ENCODE measurements around the gene ABCC8. TPM values are rescaled to one million over a fixed set of nuclear protein-coding genes. Genes with fewer than 3 reads are reported as not detected.

The ABCC8 gene
- total and polyA plus RNA-seq, 2 donors (not counting 3 experiments of a cell fraction or from before 2014, with no cell fraction given) = not detected

DNA sequence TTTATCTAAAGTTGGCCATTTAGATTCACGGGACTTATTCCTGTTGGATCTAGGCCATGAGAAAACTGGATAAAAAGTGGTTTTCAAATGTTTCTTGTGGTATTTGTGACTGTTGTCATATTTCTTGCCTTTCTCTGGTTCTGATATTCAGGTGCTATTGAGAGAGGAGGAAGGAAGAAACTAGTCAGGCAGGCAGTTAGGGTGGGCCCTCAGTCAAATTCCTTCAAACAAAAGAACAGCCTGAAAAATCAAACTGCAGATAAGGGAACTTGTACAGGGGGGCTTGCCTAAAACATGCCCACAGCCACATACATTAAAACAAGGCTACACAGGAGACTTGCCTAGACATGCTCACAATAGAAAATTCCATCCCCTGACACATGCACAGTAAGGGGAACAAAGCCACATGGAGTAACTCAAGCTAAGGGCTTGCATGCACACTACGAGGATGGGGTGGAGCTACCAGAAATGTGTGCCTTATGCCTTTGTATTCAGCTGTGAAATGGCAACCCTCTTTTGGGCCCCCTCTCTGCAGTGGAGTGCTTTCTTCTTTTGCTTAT lies 106.9 kb downstream of the ABCC8 start:
- Histone ChIP-seq H3K9me1 (replicated peaks; ENCODE audit: control insufficient read depth, extremely low read depth, insufficient read depth, low read length) (no peaks in the 10 kb centered on the region), H3K27ac (ENCODE audit: insufficient read depth, low read depth, low read length) (no peak overlapping the region), H3K36me3 (ENCODE audit: control insufficient read depth in 2 of 2, extremely low read depth in 1 of 2, insufficient read depth in 2 of 2, low read length in 2 of 2) (peaks cover 0 to 2% of the 10 kb centered on the region in 2 experiments), H2AFZ (ENCODE audit: low read depth, low read length) (no peak overlapping the region), H4K20me1 (replicated peaks; ENCODE audit: control insufficient read depth, extremely low read depth, insufficient read depth, low read length) (no peaks in the 10 kb centered on the region), H3K9ac (replicated peaks; ENCODE audit: extremely low read depth, insufficient read depth, low read length) (no peak overlapping the region), H3K9me3 (replicated peaks; ENCODE audit: control insufficient read depth, insufficient read depth, low read length) (peaks cover 13% of the 10 kb centered on the region), H3K4me3 (replicated peaks in 1 of 3; ENCODE audit: insufficient read depth in 1 of 3, low read depth in 1 of 3, low read length in 3 of 3) (no peak overlapping the region), H3K4me2 (ENCODE audit: insufficient read depth, low read length) (no peak overlapping the region), H3K27me3 (ENCODE audit: control insufficient read depth in 2 of 2, insufficient read depth in 2 of 2, low read length in 2 of 2) (no peaks in the 10 kb centered on the region), H3K79me2 (ENCODE audit: control insufficient read depth, insufficient read depth, low read length) (no peaks in the 10 kb centered on the region), H3K4me1 (ENCODE audit: control insufficient read depth, extremely low read depth, insufficient read depth, low read length) (no peaks in the 10 kb centered on the region)
- CTCF ChIA-PET = no interaction called here
- TF ChIP-seq EZH2 (IDR thresholded peaks at IDR 0.05; ENCODE audit: borderline replicate concordance, low read depth, low read length, severe bottlenecking) (no peak), MYC (IDR thresholded peaks at IDR 0.05; ENCODE audit: low read depth, low read length) (no peak), GATA2 (IDR thresholded peaks at IDR 0.05; ENCODE audit: insufficient read depth, insufficient read length, low read depth, low read length) (no peak), JUN (IDR thresholded peaks at IDR 0.05; ENCODE audit: borderline replicate concordance, insufficient read depth, insufficient read length, low read depth) (no peak)
- TF ChIP-seq, protein P1, sequence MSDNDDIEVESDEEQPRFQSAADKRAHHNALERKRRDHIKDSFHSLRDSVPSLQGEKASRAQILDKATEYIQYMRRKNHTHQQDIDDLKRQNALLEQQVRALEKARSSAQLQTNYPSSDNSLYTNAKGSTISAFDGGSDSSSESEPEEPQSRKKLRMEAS (IDR thresholded peaks at IDR 0.05; ENCODE audit: insufficient read depth, insufficient read length) = no peak
- DNase-seq (ENCODE audit: low read depth, low spot score) (no peak), FAIRE-seq (no peak)
- POLR2A ChIA-PET = no interaction called here
- intact Hi-C loops (cut with micrococcal nuclease) = no loop called here
- dilution Hi-C loops (cut with MboI; ENCODE audit: extremely low pct_ligation_motif_present, low sequenced_read_pairs) = no loop called here
- no TSS peak for BruUV-seq (replicated peaks)

DNA sequence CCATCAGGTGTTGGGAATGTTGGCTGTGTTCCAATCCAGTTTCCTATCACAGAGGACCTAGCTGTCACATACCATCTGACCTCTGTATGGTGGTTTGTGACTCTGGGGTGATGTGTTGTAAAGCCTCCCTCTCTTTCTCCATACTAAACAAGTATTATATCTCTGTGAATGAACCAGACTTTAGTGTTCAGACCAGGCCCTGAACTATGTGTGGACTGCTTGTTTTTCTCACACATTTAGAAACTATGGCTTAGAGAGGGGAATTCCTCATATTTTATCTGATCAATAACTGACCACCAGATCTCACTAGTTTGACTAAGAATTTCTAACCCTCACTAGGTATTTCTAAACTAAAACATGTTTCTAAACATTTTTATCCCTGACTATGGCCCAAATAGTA lies 107.6 kb downstream of the ABCC8 start:
- H3K27me3 ChIP-seq (ENCODE audit: control insufficient read depth in 2 of 2, insufficient read depth in 2 of 2, low read length in 2 of 2) = no peaks in the 10 kb centered on the region
- H3K36me3 ChIP-seq (ENCODE audit: control insufficient read depth in 2 of 2, extremely low read depth in 1 of 2, insufficient read depth in 2 of 2, low read length in 2 of 2) = peaks cover 0 to 2% of the 10 kb centered on the region in 2 experiments
- no peak overlapping the region for H3K4me3 ChIP-seq (replicated peaks in 1 of 3; ENCODE audit: insufficient read depth in 1 of 3, low read depth in 1 of 3, low read length in 3 of 3)
- no peaks in the 10 kb centered on the region for H3K4me1 ChIP-seq (ENCODE audit: control insufficient read depth, extremely low read depth, insufficient read depth, low read length)
- no peak overlapping the region for H3K9ac ChIP-seq (replicated peaks; ENCODE audit: extremely low read depth, insufficient read depth, low read length)
- H3K9me3 ChIP-seq (replicated peaks; ENCODE audit: control insufficient read depth, insufficient read depth, low read length) = peaks cover 13% of the 10 kb centered on the region
- intact Hi-C loops (cut with micrococcal nuclease) = no loop called here
- ChIA-PET POLR2A (no interaction called here), CTCF (no interaction called here)
- DNase-seq (ENCODE audit: low read depth, low spot score) (no peak), FAIRE-seq (no peak)
- BruUV-seq (replicated peaks) = no TSS peak
- no peak overlapping the region for H3K4me2 ChIP-seq (ENCODE audit: insufficient read depth, low read length)
- TF ChIP-seq, protein P2, sequence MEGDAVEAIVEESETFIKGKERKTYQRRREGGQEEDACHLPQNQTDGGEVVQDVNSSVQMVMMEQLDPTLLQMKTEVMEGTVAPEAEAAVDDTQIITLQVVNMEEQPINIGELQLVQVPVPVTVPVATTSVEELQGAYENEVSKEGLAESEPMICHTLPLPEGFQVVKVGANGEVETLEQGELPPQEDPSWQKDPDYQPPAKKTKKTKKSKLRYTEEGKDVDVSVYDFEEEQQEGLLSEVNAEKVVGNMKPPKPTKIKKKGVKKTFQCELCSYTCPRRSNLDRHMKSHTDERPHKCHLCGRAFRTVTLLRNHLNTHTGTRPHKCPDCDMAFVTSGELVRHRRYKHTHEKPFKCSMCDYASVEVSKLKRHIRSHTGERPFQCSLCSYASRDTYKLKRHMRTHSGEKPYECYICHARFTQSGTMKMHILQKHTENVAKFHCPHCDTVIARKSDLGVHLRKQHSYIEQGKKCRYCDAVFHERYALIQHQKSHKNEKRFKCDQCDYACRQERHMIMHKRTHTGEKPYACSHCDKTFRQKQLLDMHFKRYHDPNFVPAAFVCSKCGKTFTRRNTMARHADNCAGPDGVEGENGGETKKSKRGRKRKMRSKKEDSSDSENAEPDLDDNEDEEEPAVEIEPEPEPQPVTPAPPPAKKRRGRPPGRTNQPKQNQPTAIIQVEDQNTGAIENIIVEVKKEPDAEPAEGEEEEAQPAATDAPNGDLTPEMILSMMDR (IDR thresholded peaks at IDR 0.05; ENCODE audit: extremely low read depth in 1 of 2, insufficient read depth in 1 of 2, low read depth in 1 of 2, low read length in 2 of 2) = no peak
- TF ChIP-seq GATA2 (IDR thresholded peaks at IDR 0.05; ENCODE audit: insufficient read depth, insufficient read length, low read depth, low read length) (no peak), POLR2A (IDR thresholded peaks at IDR 0.05; ENCODE audit: low read depth, low read length) (no peak), FOS (IDR thresholded peaks at IDR 0.05; ENCODE audit: borderline replicate concordance, insufficient read depth, low read length) (no peak), JUN (IDR thresholded peaks at IDR 0.05; ENCODE audit: borderline replicate concordance, insufficient read depth, insufficient read length, low read depth) (no peak), MYC (IDR thresholded peaks at IDR 0.05; ENCODE audit: low read depth, low read length) (no peak), POLR2AphosphoS5 (IDR thresholded peaks at IDR 0.05; ENCODE audit: insufficient read depth, low read depth, low read length) (no peak), EZH2 (IDR thresholded peaks at IDR 0.05; ENCODE audit: borderline replicate concordance, low read depth, low read length, severe bottlenecking) (no peak)
- TF ChIP-seq, protein P1 (IDR thresholded peaks at IDR 0.05; ENCODE audit: insufficient read depth, insufficient read length) = no peak
- no peaks in the 10 kb centered on the region for H4K20me1 ChIP-seq (replicated peaks; ENCODE audit: control insufficient read depth, extremely low read depth, insufficient read depth, low read length)
- H3K79me2 ChIP-seq (ENCODE audit: control insufficient read depth, insufficient read depth, low read length) = no peaks in the 10 kb centered on the region
- H3K9me1 ChIP-seq (replicated peaks; ENCODE audit: control insufficient read depth, extremely low read depth, insufficient read depth, low read length) = no peaks in the 10 kb centered on the region
- dilution Hi-C loops (cut with MboI; ENCODE audit: extremely low pct_ligation_motif_present, low sequenced_read_pairs) = no loop called here
- no peak overlapping the region for H2AFZ ChIP-seq (ENCODE audit: low read depth, low read length)
- no peak overlapping the region for H3K27ac ChIP-seq (ENCODE audit: insufficient read depth, low read depth, low read length)

Data from endothelial cell of umbilical vein (primary cell).